COR-L47 (cell line): ENCODE measurements around the gene SLC35F3.

Experiments
- DNase-seq: peaks from one replicate; lab custom pipeline; 2025; lab: John Stamatoyannopoulos, UW

The SLC35F3 gene

DNA sequence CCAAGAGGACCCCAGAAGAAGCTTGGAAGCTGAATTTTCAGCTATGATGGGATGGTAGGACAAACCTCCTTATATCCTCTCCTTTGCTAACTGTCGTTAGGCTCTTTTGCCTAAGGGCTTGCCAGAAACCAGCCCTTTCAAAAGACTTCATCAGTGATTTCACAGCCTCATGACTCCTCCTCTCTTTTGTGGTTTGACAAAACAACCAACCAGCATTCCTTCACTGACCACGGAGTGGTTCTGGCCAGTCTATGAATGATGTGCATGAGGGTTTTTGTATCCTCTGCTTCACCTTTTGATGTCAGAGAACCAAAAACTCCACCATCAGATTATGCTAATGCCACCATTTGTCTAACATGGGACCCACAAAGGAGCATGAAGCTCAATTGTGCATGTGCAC is 351.9 kb downstream of the SLC35F3 start:
- no peak for DNase-seq

DNA sequence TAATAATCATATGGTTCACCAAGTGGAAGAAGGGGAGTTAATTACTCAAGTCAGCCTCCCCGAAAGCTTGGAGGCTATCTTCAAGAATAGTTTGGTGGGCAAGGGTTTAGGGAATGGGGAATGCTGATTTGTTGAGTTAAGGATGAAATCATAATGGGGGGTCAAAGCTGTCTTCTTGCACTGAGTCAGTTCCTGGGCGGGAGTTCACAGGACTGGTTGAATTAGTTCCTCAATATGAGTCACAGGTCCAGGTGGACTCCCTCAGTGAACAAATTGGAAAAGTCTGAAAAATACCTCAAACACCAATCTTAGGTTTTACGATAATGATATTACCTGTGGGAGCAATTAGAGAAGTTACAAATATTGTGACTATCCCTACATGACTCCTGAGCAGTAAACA is 353.6 kb downstream of the SLC35F3 start:
- no peak for DNase-seq

- DNase-seq = no peak
Measured at GRCh38 chr1:234260578-234260977, 356.1 kb downstream of the SLC35F3 start.

DNA sequence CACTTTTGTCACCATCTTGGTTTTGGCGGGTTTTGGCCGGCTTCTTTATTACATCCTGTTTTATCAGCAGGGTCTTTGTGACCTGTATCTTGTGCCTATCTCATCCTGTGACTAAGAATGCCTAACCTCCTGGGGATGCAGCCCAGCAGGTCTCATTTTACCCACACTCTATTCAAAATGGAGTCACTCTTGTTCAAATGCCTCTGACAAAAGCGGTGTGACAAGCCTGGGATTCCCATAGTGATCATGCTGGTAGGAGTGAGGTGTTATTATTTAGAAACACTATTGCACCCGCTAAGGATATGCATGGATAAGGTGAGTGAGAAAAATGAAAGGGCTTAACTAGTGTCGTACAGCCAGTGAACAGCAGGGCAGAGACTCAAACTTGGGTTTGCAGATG is 357.1 kb downstream of the SLC35F3 start:
- DNase-seq = no peak

DNA sequence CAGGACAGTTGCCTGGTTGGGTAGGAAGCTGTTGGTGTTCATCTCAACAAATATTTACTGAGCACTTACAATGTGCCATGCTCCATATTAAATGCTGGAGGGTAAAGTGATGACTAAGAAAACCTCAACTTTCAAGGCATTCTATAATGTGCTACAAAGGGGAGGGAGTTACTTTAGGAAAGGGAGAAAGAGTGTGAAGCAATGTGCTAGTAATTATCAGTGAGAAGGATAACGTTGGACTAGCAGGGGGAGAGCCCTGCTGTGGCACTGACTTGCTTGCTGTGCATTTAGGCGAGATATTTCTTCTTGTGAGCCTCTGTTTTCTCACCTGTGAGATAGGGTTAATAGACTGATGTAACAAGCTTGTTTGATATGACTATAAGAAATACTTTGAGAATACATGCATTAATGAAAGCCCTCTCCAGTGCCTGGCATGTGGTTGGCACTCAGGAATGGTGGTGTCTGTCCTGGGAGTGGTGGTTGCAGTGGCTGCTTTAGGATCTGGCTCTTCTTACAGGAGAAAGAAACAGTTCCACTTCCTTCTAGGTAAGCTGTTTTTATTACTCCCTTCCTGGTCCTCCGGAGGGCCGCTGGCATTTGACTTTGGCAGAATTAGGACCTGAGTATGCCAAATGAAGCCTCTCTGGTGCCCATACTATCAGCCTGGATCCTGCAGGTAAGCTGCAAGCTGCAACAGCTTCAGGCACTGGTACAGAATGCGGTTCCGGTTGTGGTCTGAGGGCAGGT is 357.7 kb downstream of the SLC35F3 start:
- no peak for DNase-seq

GRCh38 chr1:234262754-234263105 is 358.3 kb downstream of the SLC35F3 start:
- no peak for DNase-seq

GRCh38 chr1:234264832-234265231 is 360.4 kb downstream of the SLC35F3 start:
- no peak for DNase-seq

DNA sequence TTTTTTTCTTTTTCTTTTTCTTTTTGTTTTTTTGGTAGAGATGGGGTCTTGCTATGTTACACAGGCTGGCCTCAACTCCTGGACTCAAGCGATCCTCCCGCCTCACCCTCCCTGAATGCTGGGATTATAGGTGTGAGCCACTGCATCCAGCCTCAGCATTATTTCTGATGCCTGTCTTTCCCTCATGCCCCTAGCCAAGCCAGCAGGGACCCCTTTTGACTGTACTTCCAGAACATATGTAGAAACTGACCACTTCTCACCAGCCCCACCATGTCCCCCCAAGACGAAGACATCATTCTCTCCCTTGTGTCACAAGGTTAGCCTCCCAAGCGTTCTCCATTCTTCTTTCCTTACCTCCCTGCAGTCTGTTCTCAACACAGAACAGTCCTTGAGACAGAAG is 360.8 kb downstream of the SLC35F3 start:
- no peak for DNase-seq

GRCh38 chr1:234265861-234266260 is 361.4 kb downstream of the SLC35F3 start:
- DNase-seq = no peak

GRCh38 chr1:234270093-234270492 is 365.6 kb downstream of the SLC35F3 start:
- DNase-seq = no peak

GRCh38 chr1:234270581-234271242 is 366.2 kb downstream of the SLC35F3 start:
- no peak for DNase-seq

DNA sequence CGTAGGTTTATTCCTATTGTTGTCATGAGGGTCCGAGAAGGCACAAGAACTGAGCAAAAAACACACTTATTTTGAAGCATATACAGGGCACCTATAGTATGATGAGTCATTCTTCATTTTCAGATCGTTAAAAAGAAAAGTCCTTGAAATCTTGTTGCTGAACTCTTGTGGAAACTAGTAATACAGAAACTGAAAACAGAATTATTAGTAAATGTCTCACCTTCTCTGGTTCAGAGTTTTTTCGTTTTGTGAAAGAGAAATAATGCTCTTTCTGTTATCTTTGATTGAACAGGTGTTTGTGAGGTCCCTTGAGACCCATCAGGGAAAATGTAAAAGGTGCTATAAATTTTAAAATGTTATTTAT is 366.7 kb downstream of the SLC35F3 start:
- DNase-seq = no peak

DNA sequence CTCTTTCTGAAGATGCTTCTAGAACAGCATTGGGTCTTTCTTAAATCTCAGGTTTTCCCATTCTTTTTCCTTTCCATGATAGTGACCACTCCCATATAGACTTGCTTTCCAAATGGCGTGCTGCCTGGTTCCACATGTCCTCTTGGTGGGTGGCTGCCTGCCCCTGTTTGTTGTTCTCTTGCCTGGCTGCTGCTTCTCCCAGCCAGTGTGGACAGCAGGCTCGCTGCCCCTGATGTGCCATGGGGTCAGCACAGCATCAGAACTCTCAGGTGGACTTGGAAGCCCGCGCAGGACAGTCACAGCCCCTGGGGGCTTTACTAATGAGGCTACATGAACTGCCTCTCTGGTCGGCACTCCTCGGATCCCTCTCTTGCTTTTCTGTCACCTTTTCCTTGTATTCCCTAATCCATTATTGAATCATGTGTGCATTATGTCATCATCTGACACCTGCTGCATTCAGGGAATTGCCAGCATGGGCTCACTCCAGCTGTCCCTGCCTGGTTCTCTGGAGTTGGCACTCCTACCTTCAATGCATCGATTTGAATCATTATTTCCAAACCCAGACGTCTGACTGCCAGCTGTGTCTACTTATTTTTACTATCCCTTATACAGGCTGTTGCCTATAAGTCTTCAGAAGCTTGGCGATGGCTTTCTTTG is 368.3 kb downstream of the SLC35F3 start:
- peak; percentile 37 for DNase-seq

- no peak for DNase-seq
Measured at GRCh38 chr1:234273981-234274380, 369.5 kb downstream of the SLC35F3 start.

DNA sequence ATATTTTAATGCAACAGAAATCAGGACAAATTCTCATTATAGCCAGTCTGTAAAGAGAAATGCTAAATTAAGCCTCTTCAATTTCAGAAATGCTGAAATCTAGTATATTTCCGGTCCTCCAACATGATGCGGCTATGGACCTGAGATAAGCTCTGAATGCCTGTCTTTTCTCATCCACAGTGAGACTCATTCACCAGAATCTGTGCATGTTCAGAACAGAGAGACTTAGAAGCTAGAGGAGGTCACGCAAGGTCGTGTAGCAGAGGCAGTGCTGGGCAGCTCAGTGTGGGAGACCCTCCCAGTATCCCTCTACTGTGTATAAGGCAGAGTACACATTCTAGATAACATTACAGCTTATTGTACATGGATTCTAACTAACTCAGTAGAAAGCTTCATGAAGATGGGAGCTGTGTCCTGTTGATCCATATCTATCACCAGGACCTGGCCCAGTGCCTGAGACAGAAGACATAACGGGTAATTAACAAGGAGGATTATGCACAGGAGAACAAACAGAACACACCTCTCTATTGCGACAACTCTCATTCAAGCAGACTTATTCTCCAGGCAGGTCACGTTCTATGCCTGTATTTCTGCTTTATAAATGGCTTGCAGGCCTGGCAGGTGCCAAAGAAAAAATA is 371.8 kb downstream of the SLC35F3 start:
- DNase-seq = peak; percentile 38

- no peak for DNase-seq
Measured at GRCh38 chr1:234277161-234277868, 372.8 kb downstream of the SLC35F3 start.

DNA sequence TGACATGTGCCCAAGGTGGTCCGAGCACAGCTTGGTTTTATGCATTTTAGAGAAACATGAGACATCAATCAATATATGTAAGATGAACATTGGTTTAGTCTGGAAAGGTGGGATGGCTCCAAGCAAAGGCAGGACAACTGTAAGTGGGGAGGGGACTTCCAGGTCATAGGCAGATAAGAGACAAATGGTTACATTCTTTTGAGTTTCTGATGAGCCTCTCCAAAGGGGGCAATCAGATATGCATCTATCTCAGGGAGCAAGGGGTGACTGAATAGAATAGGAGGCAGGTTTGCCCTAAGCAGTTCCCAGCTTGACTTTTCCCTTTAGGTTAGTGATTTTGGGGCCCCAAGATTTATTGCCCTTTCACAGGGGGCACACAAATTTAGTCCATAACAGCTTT is 374.5 kb downstream of the SLC35F3 start:
- DNase-seq = no peak

- no peak for DNase-seq
Measured at GRCh38 chr1:234280500-234280899, 376.0 kb downstream of the SLC35F3 start.

DNA sequence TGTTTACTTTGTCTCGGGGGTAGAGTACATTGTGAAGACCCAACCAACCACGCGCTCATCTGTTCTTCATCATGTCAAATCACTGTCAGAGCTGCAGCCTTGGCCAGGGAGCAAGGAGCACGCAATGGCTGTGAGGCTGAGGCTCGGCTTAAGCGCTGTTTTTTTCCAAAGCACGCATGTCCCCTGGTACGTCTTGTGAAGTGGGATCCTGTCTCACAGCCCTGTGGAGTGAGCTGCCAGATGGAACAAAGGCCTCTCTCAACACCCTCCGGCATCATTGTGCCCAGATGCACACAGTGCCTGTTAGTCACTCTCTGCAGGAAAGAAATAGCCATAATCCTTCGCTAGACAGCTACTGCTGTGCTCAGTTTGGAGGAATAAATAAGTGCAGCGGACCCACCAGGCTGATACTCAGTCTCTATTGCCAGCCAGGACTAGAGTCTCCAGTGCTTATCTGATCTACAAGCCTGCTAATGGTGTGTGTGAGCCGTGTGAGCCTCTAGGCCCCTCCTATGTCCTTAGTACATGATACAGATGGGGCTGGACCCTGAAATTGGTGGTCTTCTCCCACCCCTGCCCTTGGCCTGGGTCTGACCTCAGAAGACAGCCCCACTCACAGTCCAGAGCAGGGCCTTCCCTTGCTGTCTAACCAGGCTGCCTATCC is 377.5 kb downstream of the SLC35F3 start:
- no peak for DNase-seq

- DNase-seq = no peak
Measured at GRCh38 chr1:234286206-234286605, 381.7 kb downstream of the SLC35F3 start.

GRCh38 chr1:234288946-234289345 is 384.5 kb downstream of the SLC35F3 start:
- DNase-seq = no peak
